ENCODE measurements around the gene CR2. TPM values are rescaled to one million over a fixed set of nuclear protein-coding genes. Genes with fewer than 3 reads are reported as not detected.

Gene CR2
- total RNA-seq, 1 donor from 2014 or later: 34.1 TPM

GRCh38 chr1:207459008-207459407 is 4.9 kb downstream of the CR2 start:
- no peaks in the 10 kb centered on the region for H3K9me3 Mint-ChIP-seq
- H3K4me3 Mint-ChIP-seq: no peak overlapping the region
- no peak for DNase-seq
- CTCF ChIA-PET: no interaction called here
- H3K4me1 Mint-ChIP-seq: peaks cover 45% of the 10 kb centered on the region
- TF ChIP-seq CTCF (IDR thresholded peaks at IDR 0.05): no peak
- POLR2A ChIA-PET: no interaction called here
- H3K36me3 Mint-ChIP-seq (ENCODE audit: low read depth): peaks cover 15% of the 10 kb centered on the region
- intact Hi-C loops (cut with micrococcal nuclease): no loop called here
- no peaks in the 10 kb centered on the region for H3K27me3 Mint-ChIP-seq
- no peak for ATAC-seq (ENCODE audit: low read depth)
- H3K27ac Mint-ChIP-seq: no peak overlapping the region

GRCh38 chr1:207461649-207462048 is 7.5 kb downstream of the CR2 start:
- ChIA-PET CTCF (interaction anchor here (1.1 kb wide), 1 partner anchor 411 kb away, joined by 3 read pairs; no protein-coding TSS in a partner anchor), POLR2A (interaction anchor here (0.6 to 1.1 kb wide), 2 partner anchors 13 to 31 kb away, joined by 3 to 6 read pairs; no protein-coding TSS in a partner anchor)
- intact Hi-C loops (cut with micrococcal nuclease): no loop called here
- H3K9me3 Mint-ChIP-seq: no peaks in the 10 kb centered on the region
- ATAC-seq (ENCODE audit: low read depth) (no peak), DNase-seq (no peak)
- no peaks in the 10 kb centered on the region for H3K27me3 Mint-ChIP-seq
- no peak for TF ChIP-seq CTCF (IDR thresholded peaks at IDR 0.05)
- no peak overlapping the region for H3K4me3 Mint-ChIP-seq
- H3K36me3 Mint-ChIP-seq (ENCODE audit: low read depth): peaks cover 26% of the 10 kb centered on the region
- peaks cover 59% of the 10 kb centered on the region for H3K4me1 Mint-ChIP-seq
- H3K27ac Mint-ChIP-seq: peak overlapping the region; percentile 39

GRCh38 chr1:207462535-207462934 is 8.4 kb downstream of the CR2 start:
- POLR2A ChIA-PET: no interaction called here
- H3K27ac Mint-ChIP-seq: no peak overlapping the region
- CTCF ChIA-PET: no interaction called here
- peaks cover 32% of the 10 kb centered on the region for H3K36me3 Mint-ChIP-seq (ENCODE audit: low read depth)
- peaks cover 59% of the 10 kb centered on the region for H3K4me1 Mint-ChIP-seq
- intact Hi-C loops (cut with micrococcal nuclease): no loop called here
- DNase-seq: no peak
- no peak for ATAC-seq (ENCODE audit: low read depth)
- H3K9me3 Mint-ChIP-seq: no peaks in the 10 kb centered on the region
- no peak for TF ChIP-seq CTCF (IDR thresholded peaks at IDR 0.05)
- H3K4me3 Mint-ChIP-seq: no peak overlapping the region
- H3K27me3 Mint-ChIP-seq: no peaks in the 10 kb centered on the region

- Mint-ChIP-seq H3K9me3 (no peaks in the 10 kb centered on the region), H3K27me3 (no peaks in the 10 kb centered on the region), H3K36me3 (ENCODE audit: low read depth) (peaks cover 32% of the 10 kb centered on the region), H3K4me3 (no peak overlapping the region), H3K4me1 (peaks cover 59% of the 10 kb centered on the region), H3K27ac (no peak overlapping the region)
- intact Hi-C loops (cut with micrococcal nuclease): no loop called here
- DNase-seq (no peak), ATAC-seq (ENCODE audit: low read depth) (no peak)
- TF ChIP-seq CTCF (IDR thresholded peaks at IDR 0.05): no peak
- CTCF ChIA-PET: interaction anchor here (1.5 kb wide), 2 partner anchors 9 to 57 kb away, joined by 4 read pairs; partner anchors contain the start of gene CR2
- POLR2A ChIA-PET: interaction anchor here (1.4 kb wide), 1 partner anchor 9 kb away, joined by 10 read pairs; the partner anchor contains the start of gene CR2
Measured at GRCh38 chr1:207463021-207463420, 8.9 kb downstream of the CR2 start.

GRCh38 chr1:207463571-207463970 is 9.4 kb downstream of the CR2 start:
- DNase-seq: no peak
- Mint-ChIP-seq H3K27me3 (no peaks in the 10 kb centered on the region), H3K36me3 (ENCODE audit: low read depth) (peaks cover 37% of the 10 kb centered on the region), H3K4me3 (no peak overlapping the region), H3K9me3 (no peaks in the 10 kb centered on the region), H3K27ac (no peak overlapping the region), H3K4me1 (peaks cover 59% of the 10 kb centered on the region)
- no peak for TF ChIP-seq CTCF (IDR thresholded peaks at IDR 0.05)
- ChIA-PET POLR2A (interaction anchor here (1.2 to 1.4 kb wide), 2 partner anchors 9 to 32 kb away, joined by 4 to 10 read pairs; partner anchors contain the start of genes CR1 and CR2), CTCF (interaction anchor here (1.5 kb wide), 2 partner anchors 9 to 57 kb away, joined by 4 read pairs; partner anchors contain the start of gene CR2)
- no peak for ATAC-seq (ENCODE audit: low read depth)
- intact Hi-C loops (cut with micrococcal nuclease): no loop called here

Data from activated B cell treated with CpG ODN at 0.5 μM for 24 hours (primary cell).